A673 (cell line): Measurements from ENCODE around the gene SCAMP5.

Experiments used
- CTCF ChIP-seq: fragments of 300-800, 200-600 bp; sonication (generic); conservative IDR thresholded peaks from 2 replicates; pipeline ENCODE4 v1.5.1; 2017; ENCODE audit warnings: low read depth, mild to moderate bottlenecking, antibody characterized with exemption, low read length, moderate library complexity, mixed read lengths
- EZH2 ChIP-seq: fragments of 200-600 bp; sonication (generic); IDR thresholded peaks from 2 replicates; pipeline ENCODE4 v1.6.1; 2017; ENCODE audit warnings: borderline replicate concordance, low read depth, mild to moderate bottlenecking, mixed read lengths, antibody characterized with exemption, low read length; ENCODE audit not compliant: poor library complexity, severe bottlenecking

- TF ChIP-seq CTCF (no peak), EZH2 (no peak)
Observed at GRCh38 chr15:75067123-75067830, 71.9 kb downstream of the SCAMP5 start.
